ENCODE results near the gene PSMA6. TPM values are rescaled to one million over a fixed set of nuclear protein-coding genes. Genes with fewer than 3 reads are reported as not detected.

PSMA6 gene
- total and polyA plus RNA-seq, 2 of the 8 experiments (the other 6 are each of a cell fraction or from before 2014, with no cell fraction given), result 180 to 238 TPM

DNA sequence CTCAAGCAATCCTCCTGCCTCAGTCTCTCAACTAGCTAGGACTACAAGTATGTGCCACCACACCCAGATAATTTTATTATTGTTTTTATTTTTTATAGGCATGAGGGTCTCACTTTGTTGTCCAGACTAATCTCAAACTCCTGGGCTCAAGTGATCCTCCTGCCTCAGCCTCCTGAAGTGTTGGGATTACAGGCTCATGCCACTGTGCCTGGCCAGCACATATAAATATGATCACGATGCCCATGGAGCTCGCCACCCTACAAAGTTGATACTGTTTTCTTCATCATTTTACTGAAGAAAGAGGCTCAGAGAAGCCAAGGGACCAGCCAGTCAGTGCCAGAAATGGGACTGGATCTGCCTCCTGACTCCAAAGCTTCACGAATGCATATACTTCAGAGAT, 59.3 kb downstream of the PSMA6 start:
- H3K79me2 ChIP-seq (ENCODE audit: control insufficient read depth in 1 of 2, insufficient read depth in 2 of 2, low read length in 2 of 2), result no peaks in the 10 kb centered on the region
- no peak overlapping the region for H3K23ac ChIP-seq (ENCODE audit: insufficient read length)
- no peak for FAIRE-seq
- ChIA-PET CTCF (ENCODE audit: partially characterized antibody) (interaction anchor here (0.5 to 2.3 kb wide), 12 partner anchors 9 to 661 kb away, joined by 3 to 9 read pairs (median 4); partner anchors contain the start of gene NFKBIA), POLR2A (ENCODE audit: partially characterized antibody) (interaction anchor here (0.6 to 2.1 kb wide), 7 partner anchors 10 to 59 kb away, joined by 3 to 7 read pairs (median 3); partner anchors contain the start of gene PSMA6)
- WGBS, 2 experiments (ENCODE audit: extremely low coverage in 1 of 2, insufficient coverage in 1 of 2, insufficient read length in 1 of 2, insufficient replicate concordance in 2 of 2, low coverage in 1 of 2, low lambda C conversion rate in 2 of 2, missing lambda C conversion rate in 1 of 2), result 87% methylated on average over 3 of the region's 3 CpGs; no CpG with 5 or more reads in 1 of the 2 experiments
- no peak overlapping the region for H3K4me3 ChIP-seq (ENCODE audit: extremely low read depth in 1 of 4, insufficient read depth in 2 of 4, low read depth in 3 of 4, low read length in 4 of 4)
- no peak overlapping the region for H2BK120ac ChIP-seq (replicated peaks; ENCODE audit: low read depth, low read length)
- no peaks in the 10 kb centered on the region; the same call in 1 of the 2 replicates for H3K79me1 ChIP-seq (ENCODE audit: low read depth, low read length)
- no peaks in the 10 kb centered on the region; a peak in 1 of 8 replicates for H3K36me3 ChIP-seq (ENCODE audit: control insufficient read depth in 2 of 4, insufficient read depth in 4 of 4, low read length in 3 of 4)
- H3K56ac ChIP-seq (replicated peaks; ENCODE audit: insufficient read length, low read depth, low read length), result no peak overlapping the region
- H3K18ac ChIP-seq (ENCODE audit: extremely low read depth, low read length), result no peak overlapping the region
- H2BK20ac ChIP-seq (ENCODE audit: low read length), result no peak overlapping the region
- DNase-seq (ENCODE audit: low read depth in 1 of 2, low spot score in 2 of 2), result no peak
- peaks cover 0 to 2% of the 10 kb centered on the region in 2 experiments for H4K20me1 ChIP-seq (replicated peaks in 1 of 2; ENCODE audit: control insufficient read depth in 1 of 2, insufficient read depth in 2 of 2, low read length in 2 of 2)
- H2AFZ ChIP-seq (ENCODE audit: low read length), result 0 out of 2 replicates have a peak overlapping the region, but pooled peaks have one; percentile 71
- H3K9me3 ChIP-seq (ENCODE audit: insufficient read depth in 2 of 2, low read depth in 1 of 2, low read length in 1 of 2), result no peaks in the 10 kb centered on the region
- H3K27me3 ChIP-seq (replicated peaks in 1 of 4; ENCODE audit: control insufficient read depth in 3 of 4, extremely low read depth in 1 of 4, insufficient read depth in 3 of 4, low read length in 3 of 4), result no peaks in the 10 kb centered on the region; a peak in 1 of 7 replicates
- no peak overlapping the region for H3K27ac ChIP-seq (ENCODE audit: low read depth, low read length)
- H3K23me2 ChIP-seq (ENCODE audit: low read depth, low read length), result peaks cover 3% of the 10 kb centered on the region
- no peak overlapping the region for H2BK12ac ChIP-seq (ENCODE audit: low read depth, low read length)
- no peak overlapping the region for H4K8ac ChIP-seq (ENCODE audit: extremely low read depth, insufficient read depth, low read length)
- no peak overlapping the region for H4K5ac ChIP-seq (ENCODE audit: insufficient read length, low read depth, low read length)
- no peak overlapping the region for H2BK5ac ChIP-seq (ENCODE audit: low read depth, low read length)
- no peak overlapping the region for H3K14ac ChIP-seq (ENCODE audit: insufficient read length)
- no peak overlapping the region for H2BK15ac ChIP-seq (ENCODE audit: low read length)
- H3K9ac ChIP-seq (replicated peaks in 1 of 4; ENCODE audit: extremely low read depth in 1 of 4, low read depth in 3 of 4, low read length in 3 of 4), result no peak overlapping the region
- TF ChIP-seq GABPA (IDR thresholded peaks at IDR 0.05; ENCODE audit: borderline replicate concordance, insufficient read depth, low read length), result no peak
- TF ChIP-seq MAFK (IDR thresholded peaks at IDR 0.05; ENCODE audit: low read depth, low read length), result no peak
- no peak for TF ChIP-seq KDM4A (IDR thresholded peaks at IDR 0.05; ENCODE audit: low read depth, low read length, severe bottlenecking)
- TF ChIP-seq TAF1 (IDR thresholded peaks at IDR 0.05; ENCODE audit: low read depth, low read length), result no peak
- TF ChIP-seq POLR2AphosphoS5 (IDR thresholded peaks at IDR 0.05; ENCODE audit: low read depth, low read length), result no peak
- no peak for TF ChIP-seq SUZ12 (IDR thresholded peaks at IDR 0.05; ENCODE audit: low read length)
- no peak for TF ChIP-seq CBX5 (IDR thresholded peaks at IDR 0.05; ENCODE audit: low read depth, low read length)
- no peak for TF ChIP-seq SIN3A (conservative IDR thresholded peaks at IDR 0.05 in 1 of 2, IDR thresholded peaks at IDR 0.05 in 1 of 2; ENCODE audit: low read depth in 1 of 2, low read length in 2 of 2)
- TF ChIP-seq TEAD4 (IDR thresholded peaks at IDR 0.05; ENCODE audit: low read depth, low read length), result no peak
- no peak for TF ChIP-seq BCL11A (IDR thresholded peaks at IDR 0.05; ENCODE audit: low read depth in 2 of 2, low read length in 2 of 2)
- H3K4me1 ChIP-seq (replicated peaks in 1 of 4; ENCODE audit: control insufficient read depth in 3 of 4, insufficient read depth in 4 of 4, low read length in 3 of 4), result peaks cover 3 to 16% (median 8%) of the 10 kb centered on the region in 4 experiments
- no peak overlapping the region for H3K4me2 ChIP-seq (ENCODE audit: insufficient read depth in 1 of 2, low read depth in 2 of 2, low read length in 2 of 2)
- H3K4ac ChIP-seq (replicated peaks; ENCODE audit: insufficient read length, low read depth, low read length), result no peak overlapping the region
- no peak overlapping the region for H4K91ac ChIP-seq (replicated peaks; ENCODE audit: insufficient read length, low read length)
- no peak overlapping the region for H2AK5ac ChIP-seq (ENCODE audit: low read depth, low read length)
